NCI-H146 treated with DMSO at 0.1 percent for 48 hours (cell line): ENCODE data around the gene NECAB3.
"Not testable (repeated sequence)": the region's sequence is repeated elsewhere in the genome, so short reads cannot be mapped to it uniquely, and the experiment has no call there.

Experiments used
- DNase-seq: peaks from one replicate; lab custom pipeline; 2025; ENCODE audit not compliant: unreplicated experiment; lab: John Stamatoyannopoulos, UW

Gene NECAB3

GRCh38 chr20:33698966-33699365, 24.7 kb upstream of the NECAB3 start:
- DNase-seq, result not testable (repeated sequence)

- no peak for DNase-seq
Observed at GRCh38 chr20:33697129-33697528, 22.9 kb upstream of the NECAB3 start.

- no peak for DNase-seq
Observed at GRCh38 chr20:33696448-33696847, 22.2 kb upstream of the NECAB3 start.

GRCh38 chr20:33694639-33695012, 20.4 kb upstream of the NECAB3 start:
- no peak for DNase-seq

- DNase-seq, result no peak
Observed at GRCh38 chr20:33693741-33694638, 19.8 kb upstream of the NECAB3 start.

- DNase-seq, result no peak
Observed at GRCh38 chr20:33693289-33693688, 19.1 kb upstream of the NECAB3 start.

GRCh38 chr20:33689973-33690372, 15.7 kb upstream of the NECAB3 start:
- DNase-seq, result no peak

GRCh38 chr20:33689493-33689892, 15.3 kb upstream of the NECAB3 start:
- no peak for DNase-seq

GRCh38 chr20:33688938-33689424, 14.8 kb upstream of the NECAB3 start:
- DNase-seq, result no peak

GRCh38 chr20:33687993-33688937, 14.0 kb upstream of the NECAB3 start:
- no peak for DNase-seq

- DNase-seq, result no peak
Observed at GRCh38 chr20:33687370-33687915, 13.2 kb upstream of the NECAB3 start.

GRCh38 chr20:33686984-33687366, 12.7 kb upstream of the NECAB3 start:
- no peak for DNase-seq

GRCh38 chr20:33686100-33686983, 12.1 kb upstream of the NECAB3 start, which contains the start of gene E2F1:
Gene E2F1 (minus strand): TSS chr20:33686385. CDS start chr20:33686264, 121 bp downstream.
- peak; percentile 97 for DNase-seq

- peak; percentile 84 for DNase-seq
Observed at GRCh38 chr20:33685328-33686099, 11.3 kb upstream of the NECAB3 start.

- peak; percentile 62 for DNase-seq
Observed at GRCh38 chr20:33684533-33685327, 10.5 kb upstream of the NECAB3 start.

- no peak for DNase-seq
Observed at GRCh38 chr20:33681728-33682353, 7.6 kb upstream of the NECAB3 start.

- no peak for DNase-seq
Observed at GRCh38 chr20:33681288-33681687, 7.1 kb upstream of the NECAB3 start.

GRCh38 chr20:33680686-33681085, 6.5 kb upstream of the NECAB3 start:
- no peak for DNase-seq
